DOHH2 (cell line): ENCODE measurements around the gene AFP.

ENCODE experiments used
- EZH2phosphoT487 ChIP-seq: fragments of 200-600 bp; sonication (generic); IDR thresholded peaks from 2 replicates; pipeline ENCODE4 v1.6.1; 2017; ENCODE audit warnings: borderline replicate concordance, mild to moderate bottlenecking, antibody characterized with exemption, low read length, moderate library complexity, mixed read lengths
- TF ChIP-seq, protein P1 (sequence below): fragments of 200-600 bp; sonication (generic); IDR thresholded peaks from one replicate; pipeline ENCODE4 v1.5.1; 2014; ENCODE audit warnings: antibody characterized with exemption, mild to moderate bottlenecking, low read depth, low read length; ENCODE audit not compliant: poor library complexity, severe bottlenecking

DNA sequence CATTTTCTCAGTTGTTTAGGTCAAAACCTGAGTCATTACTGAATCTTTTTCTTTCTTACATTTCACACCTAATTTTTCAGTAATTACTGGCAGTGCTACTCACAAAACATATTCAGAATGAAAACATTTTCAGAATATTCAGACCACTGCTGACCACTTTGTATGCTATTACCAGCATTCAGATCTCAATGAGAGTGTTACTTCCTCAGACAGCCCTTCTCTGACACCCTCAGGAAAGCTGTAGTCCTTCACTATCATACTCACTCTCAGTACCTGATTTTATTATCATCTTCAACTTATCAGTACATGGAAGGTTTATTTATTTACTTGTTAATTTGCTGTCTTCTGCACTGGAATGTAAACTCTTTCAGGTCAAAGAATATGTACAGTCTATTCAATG lies 44.2 kb upstream of the AFP start:
- TF ChIP-seq, protein P1, sequence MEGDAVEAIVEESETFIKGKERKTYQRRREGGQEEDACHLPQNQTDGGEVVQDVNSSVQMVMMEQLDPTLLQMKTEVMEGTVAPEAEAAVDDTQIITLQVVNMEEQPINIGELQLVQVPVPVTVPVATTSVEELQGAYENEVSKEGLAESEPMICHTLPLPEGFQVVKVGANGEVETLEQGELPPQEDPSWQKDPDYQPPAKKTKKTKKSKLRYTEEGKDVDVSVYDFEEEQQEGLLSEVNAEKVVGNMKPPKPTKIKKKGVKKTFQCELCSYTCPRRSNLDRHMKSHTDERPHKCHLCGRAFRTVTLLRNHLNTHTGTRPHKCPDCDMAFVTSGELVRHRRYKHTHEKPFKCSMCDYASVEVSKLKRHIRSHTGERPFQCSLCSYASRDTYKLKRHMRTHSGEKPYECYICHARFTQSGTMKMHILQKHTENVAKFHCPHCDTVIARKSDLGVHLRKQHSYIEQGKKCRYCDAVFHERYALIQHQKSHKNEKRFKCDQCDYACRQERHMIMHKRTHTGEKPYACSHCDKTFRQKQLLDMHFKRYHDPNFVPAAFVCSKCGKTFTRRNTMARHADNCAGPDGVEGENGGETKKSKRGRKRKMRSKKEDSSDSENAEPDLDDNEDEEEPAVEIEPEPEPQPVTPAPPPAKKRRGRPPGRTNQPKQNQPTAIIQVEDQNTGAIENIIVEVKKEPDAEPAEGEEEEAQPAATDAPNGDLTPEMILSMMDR: no peak
- no peak for TF ChIP-seq EZH2phosphoT487
